ENCODE results near the gene POLR3A.

GRCh38 chr10:78053211-78053868 lies 24.0 kb upstream of the POLR3A start:
- TF ChIP-seq CTCF (IDR thresholded peaks at IDR 0.05) (no peak), POLR2A (IDR thresholded peaks at IDR 0.05) (no peak)
